Adrenal gland (tissue), 12 donors: ENCODE data around the gene CENPU. TPM values are rescaled to one million over a fixed set of nuclear protein-coding genes. Genes with fewer than 3 reads are reported as not detected.

Experiments used
- DNase-seq, 7 donors: peaks; one replicate each; pipeline ENCODE4 v3.0.0-alpha.2; 2019 to 2020
- H3K27ac ChIP-seq, 5 donors: fragments of 200-600 bp; sonication (generic) in 4 of 5; 1 replicate in 3 of 5; 2 replicates in 2 of 5; pipeline versions ENCODE4 v1.5.1 to v1.8.0; 2016 to 2020; ENCODE audit warnings: mild to moderate bottlenecking in 1 of 5
- H3K27me3 ChIP-seq: fragments of 200-600 bp; 2 replicates; pipeline ENCODE4 v1.8.0; 2021
- H3K36me3 ChIP-seq, 2 donors: fragments of 200-600 bp; replicated peaks in 1 of 2; 1 replicate in 1 of 2; 2 replicates in 1 of 2; pipeline versions ENCODE4 v1.5.1 to v1.8.0; 2018 to 2022
- H3K4me1 ChIP-seq, 2 donors: fragments of 200-600 bp; replicated peaks in 1 of 2; 1 replicate in 1 of 2; 2 replicates in 1 of 2; pipeline versions ENCODE4 v1.5.1 to v1.8.0; 2018 to 2021
- H3K4me3 ChIP-seq, 4 donors: fragments of 200-600 bp; sonication (generic) in 3 of 4; one replicate each; pipeline ENCODE4 v1.5.1; 2016 to 2018
- H3K9me3 ChIP-seq, 3 donors: fragments of 200-600 bp; sonication (generic) in 1 of 3; replicated peaks in 1 of 3; 1 replicate in 2 of 3; 2 replicates in 1 of 3; pipeline versions ENCODE4 v1.5.1 to v1.8.0; 2016 to 2021
- POLR2A ChIP-seq, 2 donors: fragments of 450-650 bp; IDR thresholded peaks; one replicate each; pipeline ENCODE4 v1.6.1; 2017; ENCODE audit warnings: antibody characterized with exemption in 2 of 2, mild to moderate bottlenecking in 2 of 2, moderate library complexity in 1 of 2
- WGBS, 4 donors: extraction: QIAGEN DNeasy Blood & Tissue Kit in 2 of 4; methylation state at CpG; one replicate each; pipeline versions ENCODE4 v1.1.5 to v1.1.7; 2013 to 2017; 5-methylcytosine and 5-hydroxymethylcytosine counted together
- intact Hi-C, 2 donors: fragments of 100-400 bp; cut with DNase I; formaldehyde crosslinking; loops; one replicate each; pipeline versions ENCODE4 v1.14.1 to v1.15.0; 2022 to 2023
- polyA plus RNA-seq, 3 donors: library from polyadenylated mRNA; stranded (reverse); fragments of 200-250 nt in 2 of 3; fragments of 350-450 nt in 1 of 3; fragmentation: Illumina TruSeq in 1 of 3; extraction: RNeasy Lipid Tissue Mini Kit (QIAGEN cat#74804) in 1 of 3; gene quantifications; one replicate each; pipeline ENCODE4 v1.2.3, GENCODE V29; 2013 to 2014
- total RNA-seq, 9 donors: library from RNA; depleted of rRNA in 4 of 9; stranded (reverse); fragments of >200 nt in 4 of 9; fragments of 120-200 nt in 1 of 9; fragmentation: NEBNext Ultra II Directional in 1 of 9; extraction: Animal tissue kit (Norgen Biotek cat#: 25700) in 1 of 9; gene quantifications; one replicate each; pipeline versions ENCODE4 v1.1.0 to v1.2.4, GENCODE V29; 2013 to 2023
- TF ChIP-seq, protein P1 (sequence below), 6 experiments: fragments of 450-650 bp in 4 of 6; fragments of 200-600 bp in 2 of 6; sonication (generic) in 1 of 6; IDR thresholded peaks; 1 replicate in 5 of 6; 2 replicates in 1 of 6; pipeline versions ENCODE4 v1.5.1 to v1.8.0; 2016 to 2021; ENCODE audit warnings: antibody characterized with exemption in 6 of 6, mild to moderate bottlenecking in 2 of 6, moderate library complexity in 1 of 6
- donor health status: healthy with polysubstance abuse.
- donor health status: Bipolar disorder and iron deficiency.
- donor health status: DM: yes; HTN: yes; CAD: no.
- donor health status: DM: no; HTN: no; CAD: no.
- donor health status: DM: no; HTN: no; CAD: no.
- donor health status: DM: yes; HTN: yes; CAD: no.

The CENPU gene
- total and polyA plus RNA-seq, 12 donors, result 0.97 to 15.6 (median 2.9) TPM

- intact Hi-C loops, result no loop called here
- Histone ChIP-seq H3K36me3 (peaks cover 0 to 14% of the 10 kb centered on the region in 2 donors), H3K9me3 (no peaks in the 10 kb centered on the region), H3K27ac (no peak overlapping the region), H3K4me3 (no peak overlapping the region), H3K27me3 (no peaks in the 10 kb centered on the region), H3K4me1 (no peaks in the 10 kb centered on the region)
- DNase-seq, result no peak
- WGBS, 4 donors, result 92 to 96% (median 94%) methylated on average over 5 of the region's 5 CpGs
- TF ChIP-seq, protein P1, sequence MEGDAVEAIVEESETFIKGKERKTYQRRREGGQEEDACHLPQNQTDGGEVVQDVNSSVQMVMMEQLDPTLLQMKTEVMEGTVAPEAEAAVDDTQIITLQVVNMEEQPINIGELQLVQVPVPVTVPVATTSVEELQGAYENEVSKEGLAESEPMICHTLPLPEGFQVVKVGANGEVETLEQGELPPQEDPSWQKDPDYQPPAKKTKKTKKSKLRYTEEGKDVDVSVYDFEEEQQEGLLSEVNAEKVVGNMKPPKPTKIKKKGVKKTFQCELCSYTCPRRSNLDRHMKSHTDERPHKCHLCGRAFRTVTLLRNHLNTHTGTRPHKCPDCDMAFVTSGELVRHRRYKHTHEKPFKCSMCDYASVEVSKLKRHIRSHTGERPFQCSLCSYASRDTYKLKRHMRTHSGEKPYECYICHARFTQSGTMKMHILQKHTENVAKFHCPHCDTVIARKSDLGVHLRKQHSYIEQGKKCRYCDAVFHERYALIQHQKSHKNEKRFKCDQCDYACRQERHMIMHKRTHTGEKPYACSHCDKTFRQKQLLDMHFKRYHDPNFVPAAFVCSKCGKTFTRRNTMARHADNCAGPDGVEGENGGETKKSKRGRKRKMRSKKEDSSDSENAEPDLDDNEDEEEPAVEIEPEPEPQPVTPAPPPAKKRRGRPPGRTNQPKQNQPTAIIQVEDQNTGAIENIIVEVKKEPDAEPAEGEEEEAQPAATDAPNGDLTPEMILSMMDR (IDR thresholded peaks at IDR 0.05), result no peak
- TF ChIP-seq POLR2A (IDR thresholded peaks at IDR 0.05), result no peak
Measured at GRCh38 chr4:184776821-184777220, 42.9 kb upstream of the CENPU start.

- Histone ChIP-seq H3K27ac (no peak overlapping the region), H3K36me3 (peaks cover 0 to 14% of the 10 kb centered on the region in 2 donors), H3K4me3 (no peak overlapping the region), H3K4me1 (no peaks in the 10 kb centered on the region), H3K27me3 (no peaks in the 10 kb centered on the region), H3K9me3 (no peaks in the 10 kb centered on the region)
- intact Hi-C loops, result no loop called here
- WGBS, 4 donors, result 89 to 95% (median 91%) methylated on average over 13 of the region's 13 CpGs
- TF ChIP-seq, protein P1 (IDR thresholded peaks at IDR 0.05), result no peak
- TF ChIP-seq POLR2A (IDR thresholded peaks at IDR 0.05), result no peak
- DNase-seq, result no peak
Measured at GRCh38 chr4:184775854-184776555, 42.1 kb upstream of the CENPU start.

DNA sequence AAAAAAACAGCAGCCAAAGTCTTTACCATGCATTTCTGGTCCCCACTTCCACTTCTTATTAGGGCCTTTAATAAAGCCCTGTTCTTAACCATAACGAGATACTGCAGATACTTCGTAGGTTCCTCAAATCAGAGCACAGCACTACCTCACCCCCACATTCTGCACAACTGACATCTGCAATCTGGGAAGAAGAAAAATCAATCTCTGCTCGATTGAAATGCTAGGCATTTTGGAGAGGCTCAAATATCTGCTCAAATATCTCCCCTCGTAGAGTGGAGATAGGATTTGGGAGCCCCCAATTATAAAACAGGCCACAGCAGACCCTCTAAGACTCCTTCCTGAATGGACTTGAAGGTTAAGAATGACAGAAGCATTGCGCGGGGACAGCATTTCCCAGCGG lies 40.3 kb upstream of the CENPU start:
- WGBS, 4 donors, result 91 to 93% (median 92%) methylated on average over 7 of the region's 7 CpGs
- Histone ChIP-seq H3K9me3 (no peaks in the 10 kb centered on the region), H3K27ac (no peak overlapping the region), H3K4me3 (no peak overlapping the region), H3K36me3 (peaks cover 0 to 15% of the 10 kb centered on the region in 2 donors), H3K27me3 (no peaks in the 10 kb centered on the region), H3K4me1 (no peaks in the 10 kb centered on the region)
- TF ChIP-seq, protein P1 (IDR thresholded peaks at IDR 0.05), result no peak
- no peak for TF ChIP-seq POLR2A (IDR thresholded peaks at IDR 0.05)
- no peak for DNase-seq
- intact Hi-C loops, result no loop called here

GRCh38 chr4:184771416-184771815 lies 37.5 kb upstream of the CENPU start:
- 81 to 100% (median 92%) methylated on average over 1 of the region's 1 CpG for WGBS, 4 donors
- no peak overlapping the region for H3K27ac ChIP-seq
- H3K36me3 ChIP-seq, result peaks cover 0 to 40% of the 10 kb centered on the region in 2 donors
- intact Hi-C loops, result no loop called here
- no peaks in the 10 kb centered on the region for H3K4me1 ChIP-seq
- TF ChIP-seq POLR2A (IDR thresholded peaks at IDR 0.05), result no peak
- TF ChIP-seq, protein P1 (IDR thresholded peaks at IDR 0.05), result no peak
- no peaks in the 10 kb centered on the region for H3K9me3 ChIP-seq
- no peak for DNase-seq
- no peaks in the 10 kb centered on the region for H3K27me3 ChIP-seq
- no peak overlapping the region for H3K4me3 ChIP-seq
